K562 (cell line): ENCODE results near the gene AGAP1. TPM values are rescaled to one million over a fixed set of nuclear protein-coding genes. Genes with fewer than 3 reads are reported as not detected.

Experiments used
- ATAC-seq: fragments of 200-7000 bp; cut with Tn5 transposase; 3 replicates; pipeline ENCODE4 v1.9.1; 2020; ENCODE audit warnings: moderate library complexity
- BruUV-seq: library from RNA; stranded (reverse); fragments of 400-500 nt; replicated peaks from 2 replicates; lab custom pipeline; 2021; lab: Mats Ljungman, UMichigan
- CTCF ChIA-PET: fragments of 300-600 bp; formaldehyde crosslinking; extraction: SDS; loops from one replicate; lab custom pipeline; 2021; ENCODE audit warnings: low intra/inter-chr PET ratio; lab: Yijun Ruan, JAX
- POLR2A ChIA-PET: fragments of 300-600, 350-650 bp; sonication (Branson Sonifier 250); formaldehyde crosslinking; extraction: SDS; loops from one replicate; lab custom pipeline; 2021; ENCODE audit warnings: antibody characterized with exemption, inconsistent platforms; lab: Yijun Ruan, JAX
- DNase-seq, 4 experiments: peaks; one replicate each; pipeline versions ENCODE4 v3.0.0 to v3.0.0-alpha.2; 2011 to 2018; ENCODE audit warnings: low spot score in 3 of 4, mixed read lengths in 3 of 4; ENCODE audit errors: extremely low read depth in 1 of 4
- FAIRE-seq: peaks from 2 replicates; lab custom pipeline; 2011; peaks lifted over from hg19 to GRCh38; lab: Jason Lieb, UNC
- H2AFZ ChIP-seq: 2 replicates; pipeline ENCODE4 v1.6.0; 2011; ENCODE audit warnings: low read depth, low read length, control low read depth, inconsistent platforms
- H3K27ac ChIP-seq: fragments of 200-600 bp; 3 replicates; pipeline ENCODE4 v1.8.0; 2011; ENCODE audit warnings: low read depth, mild to moderate bottlenecking, control low read depth, inconsistent platforms, low read length, moderate library complexity, mixed read lengths; ENCODE audit errors: extremely low read depth
- H3K27me3 ChIP-seq, 2 experiments: fragments of 300-600 bp in 1 of 2; 2 replicates in 1 of 2; 3 replicates in 1 of 2; pipeline versions ENCODE4 v1.6.0 to v1.8.0; 2011; ENCODE audit warnings: inconsistent platforms in 2 of 2, low read length in 2 of 2, mild to moderate bottlenecking in 1 of 2, mixed read lengths in 1 of 2, moderate library complexity in 1 of 2; ENCODE audit not compliant: control insufficient read depth in 2 of 2, insufficient read depth in 2 of 2
- H3K36me3 ChIP-seq: fragments of 300-600 bp; 3 replicates; pipeline ENCODE4 v1.8.0; 2011; ENCODE audit warnings: mild to moderate bottlenecking, low read length, inconsistent platforms; ENCODE audit not compliant: control insufficient read depth, insufficient read depth
- H3K4me1 ChIP-seq, 2 experiments: fragments of 200-600 bp in 1 of 2; replicated peaks in 1 of 2; 2 replicates in 1 of 2; 3 replicates in 1 of 2; pipeline versions ENCODE4 v1.5.1 to v1.8.0; 2011; ENCODE audit warnings: inconsistent platforms in 2 of 2, low read length in 2 of 2, mild to moderate bottlenecking in 1 of 2, mixed read lengths in 1 of 2, moderate library complexity in 1 of 2; ENCODE audit not compliant: control insufficient read depth in 2 of 2, insufficient read depth in 2 of 2
- H3K4me2 ChIP-seq: 2 replicates; pipeline ENCODE4 v1.6.1; 2011; ENCODE audit warnings: low read length, control low read depth, inconsistent platforms, mixed read lengths; ENCODE audit not compliant: insufficient read depth
- H3K4me3 ChIP-seq: fragments of 200-600 bp; sonication (generic), shearing (Covaris generic); 2 replicates; pipeline ENCODE4 v1.5.1; 2016; ENCODE audit warnings: control low read depth, inconsistent platforms
- H3K79me2 ChIP-seq: fragments of 200-600 bp; 3 replicates; pipeline ENCODE4 v1.8.0; 2011; ENCODE audit warnings: low read length, inconsistent platforms; ENCODE audit not compliant: control insufficient read depth, insufficient read depth
- H3K9ac ChIP-seq, 2 experiments: 2 replicates each; pipeline versions ENCODE4 v1.6.0 to v1.6.1; 2011; ENCODE audit warnings: low read depth in 2 of 2, low read length in 2 of 2, control low read depth in 1 of 2, inconsistent platforms in 1 of 2, mild to moderate bottlenecking in 1 of 2, mixed read lengths in 1 of 2; ENCODE audit not compliant: insufficient read depth in 1 of 2
- H3K9me1 ChIP-seq: one replicate; pipeline ENCODE4 v1.6.0; 2011; ENCODE audit warnings: inconsistent platforms, mild to moderate bottlenecking, low read length, moderate library complexity; ENCODE audit not compliant: control insufficient read depth, insufficient read depth
- H3K9me3 ChIP-seq: replicated peaks from 2 replicates; pipeline ENCODE4 v1.5.1; 2011; ENCODE audit warnings: low read depth, low read length, inconsistent platforms; ENCODE audit not compliant: control insufficient read depth, insufficient read depth
- H4K20me1 ChIP-seq: replicated peaks from 2 replicates; pipeline ENCODE4 v1.6.1; 2011; ENCODE audit warnings: low read length, inconsistent platforms, mixed read lengths; ENCODE audit not compliant: control insufficient read depth, insufficient read depth
- BCL6 ChIP-seq: fragments of 250-450 bp; sonication (Bioruptor Pico); IDR thresholded peaks from 2 replicates; pipeline ENCODE4 v1.4.0; 2020
- GTF2E2 ChIP-seq: fragments of 200-800 bp; sonication (Bioruptor generic); IDR thresholded peaks from 2 replicates; pipeline ENCODE4 v1.6.1; 2016; ENCODE audit warnings: missing genetic modification characterization, missing compliant biosample characterization
- HDAC2 ChIP-seq: fragments of 450-650 bp; IDR thresholded peaks from 2 replicates; pipeline ENCODE4 v1.6.1; 2016; ENCODE audit warnings: mild to moderate bottlenecking
- MCM5 ChIP-seq: fragments of 450-650 bp; IDR thresholded peaks from 2 replicates; pipeline ENCODE4 v1.6.1; 2016; ENCODE audit warnings: low read depth
- MTA3 ChIP-seq: fragments of 450-650 bp; formaldehyde crosslinking; IDR thresholded peaks from 2 replicates; pipeline ENCODE4 v1.6.1; 2017; ENCODE audit warnings: mild to moderate bottlenecking, borderline replicate concordance
- SMARCC2 ChIP-seq: fragments of 450-650 bp; IDR thresholded peaks from 2 replicates; pipeline ENCODE4 v1.6.1; 2017; ENCODE audit warnings: antibody characterized with exemption, moderate library complexity, mild to moderate bottlenecking, low read depth
- SNRNP70 ChIP-seq: fragments of 200-400 bp; formaldehyde crosslinking; optimal IDR thresholded peaks from 2 replicates; pipeline ENCODE3; 2017; ENCODE audit warnings: low read depth, low read length
- SUPT5H ChIP-seq: fragments of 450-650 bp; IDR thresholded peaks from 2 replicates; pipeline ENCODE4 v1.6.1; 2016
- ZBTB7A ChIP-seq: IDR thresholded peaks from 2 replicates; pipeline ENCODE4 v1.6.1; 2011; ENCODE audit warnings: low read depth, mild to moderate bottlenecking, low read length, moderate library complexity, borderline replicate concordance; ENCODE audit not compliant: control insufficient read depth
- ZNF77 ChIP-seq: fragments of 250-450 bp; sonication (Bioruptor Pico); IDR thresholded peaks from 2 replicates; pipeline ENCODE4 v1.5.0; 2020
- WGBS: fragments of 100-300 bp; shearing (Covaris generic); methylation state at CpG from one replicate; pipeline ENCODE4 v1.1.6; 2016; ENCODE audit warnings: low coverage, mixed read lengths; ENCODE audit not compliant: insufficient coverage; ENCODE audit errors: missing lambda C conversion rate; 5-methylcytosine and 5-hydroxymethylcytosine counted together
- in situ Hi-C: fragments of 300-500 bp; cut with MboI; formaldehyde crosslinking; loops from 4 replicates; pipeline ENCODE4 v1.15.0; 2018; ENCODE audit warnings: inconsistent platforms, mixed read lengths
- intact Hi-C: fragments of 100-400 bp; cut with micrococcal nuclease; formaldehyde crosslinking; loops from 2 replicates; pipeline ENCODE4 v1.14.2; 2022
- polyA plus RNA-seq, 8 experiments: library from polyadenylated mRNA; depleted of rRNA in 4 of 8; stranded (reverse) in 5 of 8; unstranded in 3 of 8; fragments of >200 nt; fragmentation: Nextera tagmentation in 2 of 8; fragmentation: Illumina TruSeq in 1 of 8; extraction: Ambion mirVana in 2 of 8; extraction: Trizol in 1 of 8; gene quantifications; 2 replicates each; pipeline versions ENCODE4 v1.2.1 to v1.2.3, GENCODE V29; 2011 to 2014; ENCODE audit warnings: inconsistent platforms in 1 of 8, missing spikeins in 1 of 8
- total RNA-seq, 7 experiments: library from RNA; depleted of rRNA in 6 of 7; stranded (reverse); fragments of >200 nt in 6 of 7; fragmentation: Illumina TruSeq in 2 of 7; extraction: Trizol in 2 of 7; gene quantifications; 2 replicates each; pipeline versions ENCODE4 v1.2.1 to v1.2.3, GENCODE V29; 2011 to 2021; ENCODE audit warnings: low replicate concordance in 1 of 7
- TF ChIP-seq, protein P1 (sequence below), 2 experiments: fragments of 450-650 bp in 1 of 2; IDR thresholded peaks; 2 replicates each; pipeline ENCODE4 v1.6.1; 2011 to 2017; ENCODE audit warnings: low read depth in 2 of 2, antibody characterized with exemption in 1 of 2, borderline replicate concordance in 1 of 2, low read length in 1 of 2, mild to moderate bottlenecking in 1 of 2, mixed read lengths in 1 of 2; ENCODE audit not compliant: control insufficient read depth in 1 of 2
- TF ChIP-seq, protein P2 (sequence below): fragments of 200-800 bp; sonication (Bioruptor generic); IDR thresholded peaks from 2 replicates; pipeline ENCODE4 v1.6.1; 2017; ENCODE audit warnings: missing genetic modification characterization, missing compliant biosample characterization
- TF ChIP-seq, protein P3 (sequence below), 3 experiments: fragments of 200-800 bp in 1 of 3; sonication (Bioruptor generic) in 1 of 3; sonication (generic) in 1 of 3; formaldehyde crosslinking in 1 of 3; IDR thresholded peaks; 2 replicates each; pipeline versions ENCODE4 v1.6.1 to v1.8.0; 2016 to 2022; ENCODE audit warnings: mild to moderate bottlenecking in 2 of 3, missing compliant biosample characterization in 2 of 3, missing genetic modification characterization in 2 of 3, missing genetic modification reagents in 1 of 3
- TF ChIP-seq, protein P4 (sequence below): fragments of 450-650 bp; IDR thresholded peaks from 2 replicates; pipeline ENCODE4 v1.6.1; 2018; ENCODE audit not compliant: partially characterized antibody

AGAP1 gene
- total and polyA plus RNA-seq, 9 of the 15 experiments (the other 6 are each of a cell fraction or from before 2014, with no cell fraction given) = 1.3 to 24.0 (median 10.6) TPM

DNA sequence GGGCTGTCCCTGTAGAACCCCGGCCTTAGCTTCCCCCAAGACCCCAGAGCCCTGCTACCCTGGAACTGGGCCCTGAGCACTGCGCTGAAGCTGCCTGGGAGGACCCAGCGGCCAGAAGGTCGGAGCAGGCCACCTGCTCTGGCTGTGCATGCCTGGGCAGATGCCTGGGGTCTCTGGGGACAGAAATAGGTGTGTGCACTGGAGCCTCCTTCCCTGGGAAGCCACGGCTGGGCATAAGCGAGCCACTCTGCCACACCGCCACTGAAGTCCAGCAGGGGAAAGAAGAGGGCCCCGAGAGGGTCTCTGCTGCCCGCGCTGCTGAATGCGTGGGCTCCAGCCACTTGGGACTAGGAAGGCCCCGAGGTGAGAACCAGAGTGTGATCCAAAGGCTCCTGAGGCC lies 667.7 kb downstream of the AGAP1 start:
- in situ Hi-C loops = no loop called here
- no peaks in the 10 kb centered on the region for H3K9me3 ChIP-seq
- no peaks in the 10 kb centered on the region for H3K9me1 ChIP-seq
- peaks cover 3 to 31% of the 10 kb centered on the region in 2 experiments; a peak in 3 of 5 replicates for H3K27me3 ChIP-seq
- no peaks in the 10 kb centered on the region for H3K36me3 ChIP-seq
- CTCF ChIA-PET = no interaction called here
- H3K4me2 ChIP-seq = no peak overlapping the region
- TF ChIP-seq MCM5 (no peak), ZNF77 (no peak), BCL6 (CRISPR knock-in tag) (no peak), HDAC2 (no peak), GTF2E2 (tag) (no peak), ZBTB7A (no peak), SMARCC2 (no peak), MTA3 (no peak), SNRNP70 (no peak), SUPT5H (no peak)
- TF ChIP-seq, protein P1, sequence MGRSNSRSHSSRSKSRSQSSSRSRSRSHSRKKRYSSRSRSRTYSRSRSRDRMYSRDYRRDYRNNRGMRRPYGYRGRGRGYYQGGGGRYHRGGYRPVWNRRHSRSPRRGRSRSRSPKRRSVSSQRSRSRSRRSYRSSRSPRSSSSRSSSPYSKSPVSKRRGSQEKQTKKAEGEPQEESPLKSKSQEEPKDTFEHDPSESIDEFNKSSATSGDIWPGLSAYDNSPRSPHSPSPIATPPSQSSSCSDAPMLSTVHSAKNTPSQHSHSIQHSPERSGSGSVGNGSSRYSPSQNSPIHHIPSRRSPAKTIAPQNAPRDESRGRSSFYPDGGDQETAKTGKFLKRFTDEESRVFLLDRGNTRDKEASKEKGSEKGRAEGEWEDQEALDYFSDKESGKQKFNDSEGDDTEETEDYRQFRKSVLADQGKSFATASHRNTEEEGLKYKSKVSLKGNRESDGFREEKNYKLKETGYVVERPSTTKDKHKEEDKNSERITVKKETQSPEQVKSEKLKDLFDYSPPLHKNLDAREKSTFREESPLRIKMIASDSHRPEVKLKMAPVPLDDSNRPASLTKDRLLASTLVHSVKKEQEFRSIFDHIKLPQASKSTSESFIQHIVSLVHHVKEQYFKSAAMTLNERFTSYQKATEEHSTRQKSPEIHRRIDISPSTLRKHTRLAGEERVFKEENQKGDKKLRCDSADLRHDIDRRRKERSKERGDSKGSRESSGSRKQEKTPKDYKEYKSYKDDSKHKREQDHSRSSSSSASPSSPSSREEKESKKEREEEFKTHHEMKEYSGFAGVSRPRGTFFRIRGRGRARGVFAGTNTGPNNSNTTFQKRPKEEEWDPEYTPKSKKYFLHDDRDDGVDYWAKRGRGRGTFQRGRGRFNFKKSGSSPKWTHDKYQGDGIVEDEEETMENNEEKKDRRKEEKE (IDR thresholded peaks at IDR 0.05; ENCODE audit: borderline replicate concordance in 1 of 2, control insufficient read depth in 1 of 2, low read depth in 2 of 2, low read length in 1 of 2) = no peak
- TF ChIP-seq, protein P2, sequence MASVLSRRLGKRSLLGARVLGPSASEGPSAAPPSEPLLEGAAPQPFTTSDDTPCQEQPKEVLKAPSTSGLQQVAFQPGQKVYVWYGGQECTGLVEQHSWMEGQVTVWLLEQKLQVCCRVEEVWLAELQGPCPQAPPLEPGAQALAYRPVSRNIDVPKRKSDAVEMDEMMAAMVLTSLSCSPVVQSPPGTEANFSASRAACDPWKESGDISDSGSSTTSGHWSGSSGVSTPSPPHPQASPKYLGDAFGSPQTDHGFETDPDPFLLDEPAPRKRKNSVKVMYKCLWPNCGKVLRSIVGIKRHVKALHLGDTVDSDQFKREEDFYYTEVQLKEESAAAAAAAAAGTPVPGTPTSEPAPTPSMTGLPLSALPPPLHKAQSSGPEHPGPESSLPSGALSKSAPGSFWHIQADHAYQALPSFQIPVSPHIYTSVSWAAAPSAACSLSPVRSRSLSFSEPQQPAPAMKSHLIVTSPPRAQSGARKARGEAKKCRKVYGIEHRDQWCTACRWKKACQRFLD = no peak
- TF ChIP-seq, protein P3, sequence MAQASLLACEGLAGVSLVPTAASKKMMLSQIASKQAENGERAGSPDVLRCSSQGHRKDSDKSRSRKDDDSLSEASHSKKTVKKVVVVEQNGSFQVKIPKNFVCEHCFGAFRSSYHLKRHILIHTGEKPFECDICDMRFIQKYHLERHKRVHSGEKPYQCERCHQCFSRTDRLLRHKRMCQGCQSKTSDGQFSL (CRISPR knock-in tag; IDR thresholded peaks at IDR 0.05) = no peak
- TF ChIP-seq, protein P3 (tag; IDR thresholded peaks at IDR 0.05) = no peak
- TF ChIP-seq, protein P4, sequence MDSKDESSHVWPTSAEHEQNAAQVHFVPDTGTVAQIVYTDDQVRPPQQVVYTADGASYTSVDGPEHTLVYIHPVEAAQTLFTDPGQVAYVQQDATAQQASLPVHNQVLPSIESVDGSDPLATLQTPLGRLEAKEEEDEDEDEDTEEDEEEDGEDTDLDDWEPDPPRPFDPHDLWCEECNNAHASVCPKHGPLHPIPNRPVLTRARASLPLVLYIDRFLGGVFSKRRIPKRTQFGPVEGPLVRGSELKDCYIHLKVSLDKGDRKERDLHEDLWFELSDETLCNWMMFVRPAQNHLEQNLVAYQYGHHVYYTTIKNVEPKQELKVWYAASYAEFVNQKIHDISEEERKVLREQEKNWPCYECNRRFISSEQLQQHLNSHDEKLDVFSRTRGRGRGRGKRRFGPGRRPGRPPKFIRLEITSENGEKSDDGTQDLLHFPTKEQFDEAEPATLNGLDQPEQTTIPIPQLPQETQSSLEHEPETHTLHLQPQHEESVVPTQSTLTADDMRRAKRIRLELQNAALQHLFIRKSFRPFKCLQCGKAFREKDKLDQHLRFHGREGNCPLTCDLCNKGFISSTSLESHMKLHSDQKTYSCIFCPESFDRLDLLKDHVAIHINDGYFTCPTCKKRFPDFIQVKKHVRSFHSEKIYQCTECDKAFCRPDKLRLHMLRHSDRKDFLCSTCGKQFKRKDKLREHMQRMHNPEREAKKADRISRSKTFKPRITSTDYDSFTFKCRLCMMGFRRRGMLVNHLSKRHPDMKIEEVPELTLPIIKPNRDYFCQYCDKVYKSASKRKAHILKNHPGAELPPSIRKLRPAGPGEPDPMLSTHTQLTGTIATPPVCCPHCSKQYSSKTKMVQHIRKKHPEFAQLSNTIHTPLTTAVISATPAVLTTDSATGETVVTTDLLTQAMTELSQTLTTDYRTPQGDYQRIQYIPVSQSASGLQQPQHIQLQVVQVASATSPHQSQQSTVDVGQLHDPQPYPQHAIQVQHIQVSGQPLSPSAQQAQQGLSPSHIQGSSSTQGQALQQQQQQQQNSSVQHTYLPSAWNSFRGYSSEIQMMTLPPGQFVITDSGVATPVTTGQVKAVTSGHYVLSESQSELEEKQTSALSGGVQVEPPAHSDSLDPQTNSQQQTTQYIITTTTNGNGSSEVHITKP = no peak
- intact Hi-C loops = no loop called here
- no peak for ATAC-seq
- no peak overlapping the region for H2AFZ ChIP-seq
- H3K79me2 ChIP-seq = no peaks in the 10 kb centered on the region
- 15% methylated on average over 5 of the region's 12 CpGs for WGBS
- H3K27ac ChIP-seq = no peak overlapping the region
- peaks cover 0 to 8% of the 10 kb centered on the region in 2 experiments; a peak in 2 of 5 replicates for H3K4me1 ChIP-seq
- no peak overlapping the region for H3K4me3 ChIP-seq
- DNase-seq = no peak
- no peaks in the 10 kb centered on the region for H4K20me1 ChIP-seq
- POLR2A ChIA-PET = no interaction called here
- H3K9ac ChIP-seq = no peak overlapping the region
- FAIRE-seq = no peak
- BruUV-seq = no TSS peak
